Breast epithelium (tissue), 4 donors: ENCODE measurements around the gene VKORC1. TPM values are rescaled to one million over a fixed set of nuclear protein-coding genes. Genes with fewer than 3 reads are reported as not detected.

Experiments
- DNase-seq, 2 donors: peaks; one replicate each; pipeline ENCODE4 v3.0.0-alpha.2; 2019; ENCODE audit warnings: low spot score in 2 of 2
- H3K27ac ChIP-seq, 2 donors: fragments of 200-600 bp; sonication (generic) in 1 of 2; one replicate each; pipeline ENCODE4 v1.5.1; 2016 to 2019; ENCODE audit warnings: mild to moderate bottlenecking in 1 of 2
- H3K27me3 ChIP-seq, 2 donors: fragments of 200-600 bp; sonication (generic) in 1 of 2; one replicate each; pipeline versions ENCODE4 v1.5.1 to v1.6.0; 2017 to 2019; ENCODE audit warnings: control low read depth in 1 of 2, mild to moderate bottlenecking in 1 of 2
- H3K36me3 ChIP-seq: fragments of 200-600 bp; one replicate; pipeline ENCODE4 v1.5.1; 2019
- H3K4me1 ChIP-seq, 2 donors: fragments of 200-600 bp; sonication (generic); one replicate each; pipeline ENCODE4 v1.5.1; 2016 to 2019; ENCODE audit warnings: control low read depth in 1 of 2
- H3K4me3 ChIP-seq, 3 donors: fragments of 200-600 bp; sonication (generic); 1 replicate in 2 of 3; 2 replicates in 1 of 3; pipeline ENCODE4 v1.5.1; 2016 to 2019; ENCODE audit warnings: mild to moderate bottlenecking in 3 of 3, moderate library complexity in 2 of 3
- H3K9me3 ChIP-seq, 2 donors: fragments of 200-600 bp; sonication (generic) in 1 of 2; one replicate each; pipeline ENCODE4 v1.5.1; 2016 to 2019; ENCODE audit warnings: control low read depth in 1 of 2
- CTCF ChIP-seq, 3 donors: fragments of 450-650 bp; IDR thresholded peaks; one replicate each; pipeline ENCODE4 v1.5.1; 2016 to 2017; ENCODE audit warnings: antibody characterized with exemption in 3 of 3, mild to moderate bottlenecking in 3 of 3, moderate library complexity in 3 of 3
- POLR2A ChIP-seq: fragments of 450-650 bp; IDR thresholded peaks from one replicate; pipeline ENCODE4 v1.6.1; 2016; ENCODE audit warnings: antibody characterized with exemption, mild to moderate bottlenecking, moderate library complexity
- POLR2AphosphoS5 ChIP-seq, 3 donors: sonication (generic); formaldehyde crosslinking; IDR thresholded peaks; one replicate each; pipeline ENCODE4 v1.6.1; 2017; ENCODE audit warnings: antibody characterized with exemption in 3 of 3
- intact Hi-C: fragments of 100-400 bp; cut with DNase I; formaldehyde crosslinking; loops from one replicate; pipeline ENCODE4 v1.15.1; 2023; ENCODE audit warnings: low total_unique reads
- total RNA-seq, 3 donors: library from RNA; depleted of rRNA; stranded (reverse); fragments of >200 nt; gene quantifications; one replicate each; pipeline ENCODE4 v1.1.0, GENCODE V29; 2016

The VKORC1 gene
- total RNA-seq, 3 donors from 2014 or later = 82.6 to 143 (median 86.3) TPM

GRCh38 chr16:31099860-31100638 lies 5.5 kb upstream of the VKORC1 start:
- no peaks in the 10 kb centered on the region for H3K4me1 ChIP-seq
- TF ChIP-seq POLR2AphosphoS5 (IDR thresholded peaks at IDR 0.05) (no peak), POLR2A (no peak), CTCF (IDR thresholded peaks at IDR 0.05) (no peak)
- intact Hi-C loops = no loop called here
- no peak overlapping the region for H3K4me3 ChIP-seq
- H3K36me3 ChIP-seq = no peaks in the 10 kb centered on the region
- H3K9me3 ChIP-seq = no peaks in the 10 kb centered on the region
- H3K27ac ChIP-seq = no peak overlapping the region
- H3K27me3 ChIP-seq = no peaks in the 10 kb centered on the region
- no peak for DNase-seq

GRCh38 chr16:31094088-31094423 lies 541 bp downstream of the VKORC1 start:
- intact Hi-C loops = no loop called here
- H3K4me1 ChIP-seq = peaks cover 0 to 5% of the 10 kb centered on the region in 2 donors
- H3K36me3 ChIP-seq = no peaks in the 10 kb centered on the region
- DNase-seq = no peak
- no peaks in the 10 kb centered on the region for H3K9me3 ChIP-seq
- no peaks in the 10 kb centered on the region for H3K27me3 ChIP-seq
- TF ChIP-seq POLR2AphosphoS5 (IDR thresholded peaks at IDR 0.05) (no peak), POLR2A (no peak), CTCF (IDR thresholded peaks at IDR 0.05) (no peak)
- H3K27ac ChIP-seq = peak overlapping the region; percentile 79 to 90
- peak overlapping the region; percentile 80 to 89 (median 83) for H3K4me3 ChIP-seq

- H3K27ac ChIP-seq = no peak overlapping the region
These were observed 1.4 kb downstream of the VKORC1 start for GRCh38 chr16:31093132-31093703.

GRCh38 chr16:31092330-31092729 lies 2.3 kb downstream of the VKORC1 start:
- intact Hi-C loops = no loop called here
- Histone ChIP-seq H3K4me3 (no peak overlapping the region), H3K36me3 (no peaks in the 10 kb centered on the region), H3K4me1 (peaks cover 0 to 5% of the 10 kb centered on the region in 2 donors), H3K27ac (no peak overlapping the region), H3K27me3 (no peaks in the 10 kb centered on the region), H3K9me3 (no peaks in the 10 kb centered on the region)
- no peak for TF ChIP-seq CTCF (IDR thresholded peaks at IDR 0.05)
- no peak for TF ChIP-seq POLR2AphosphoS5 (IDR thresholded peaks at IDR 0.05)
- TF ChIP-seq POLR2A = no peak
- DNase-seq = no peak

More at GRCh38 chr16:31093132-31093703, 1.4 kb downstream of the VKORC1 start:
- H3K36me3 ChIP-seq = no peaks in the 10 kb centered on the region
- TF ChIP-seq POLR2AphosphoS5 (IDR thresholded peaks at IDR 0.05) = no peak
- no peak for TF ChIP-seq CTCF (IDR thresholded peaks at IDR 0.05)
- TF ChIP-seq POLR2A = no peak
- H3K4me1 ChIP-seq = peaks cover 0 to 5% of the 10 kb centered on the region in 2 donors
- no peaks in the 10 kb centered on the region for H3K27me3 ChIP-seq
- no peaks in the 10 kb centered on the region for H3K9me3 ChIP-seq
- DNase-seq = no peak
- intact Hi-C loops = no loop called here
- H3K4me3 ChIP-seq = peak overlapping the region; percentile 80 to 89 (median 83)

- no peak for DNase-seq
- Histone ChIP-seq H3K4me1 (peaks cover 0 to 5% of the 10 kb centered on the region in 2 donors), H3K27me3 (no peaks in the 10 kb centered on the region), H3K9me3 (no peaks in the 10 kb centered on the region), H3K27ac (no peak overlapping the region), H3K4me3 (no peak overlapping the region), H3K36me3 (no peaks in the 10 kb centered on the region)
- TF ChIP-seq CTCF (IDR thresholded peaks at IDR 0.05) (no peak), POLR2A (no peak), POLR2AphosphoS5 (IDR thresholded peaks at IDR 0.05) (no peak)
- intact Hi-C loops = no loop called here
These were observed 4.1 kb downstream of the VKORC1 start for GRCh38 chr16:31090540-31090939.
